Trophoblast cell (in vitro differentiated cells and primary cell): Measurements from ENCODE around the gene PTPN23.

Experiments
- DNase-seq, 2 donors: peaks; one replicate each; pipeline ENCODE4 v3.0.0-alpha.2; 2016
- H2AFZ ChIP-seq: 2 replicates; pipeline ENCODE4 v1.6.1; 2013; ENCODE audit warnings: low read length, moderate library complexity, mild to moderate bottlenecking; ENCODE audit not compliant: insufficient read depth, poor library complexity
- H2AK5ac ChIP-seq: 2 replicates; pipeline ENCODE4 v1.6.1; 2013; ENCODE audit warnings: mild to moderate bottlenecking, low read length
- H2BK120ac ChIP-seq: 2 replicates; pipeline ENCODE4 v1.6.1; 2013; ENCODE audit warnings: low read length, mild to moderate bottlenecking, moderate library complexity; ENCODE audit not compliant: insufficient read depth, poor library complexity
- H2BK12ac ChIP-seq: 2 replicates; pipeline ENCODE4 v1.6.1; 2013; ENCODE audit warnings: mild to moderate bottlenecking, low read length, moderate library complexity
- H2BK5ac ChIP-seq: 2 replicates; pipeline ENCODE4 v1.6.1; 2013; ENCODE audit warnings: low read length, low read depth, moderate library complexity, mild to moderate bottlenecking; ENCODE audit not compliant: poor library complexity
- H3K14ac ChIP-seq: 2 replicates; pipeline ENCODE4 v1.6.1; 2013; ENCODE audit warnings: mild to moderate bottlenecking, low read length
- H3K18ac ChIP-seq: 2 replicates; pipeline ENCODE4 v1.6.1; 2013; ENCODE audit warnings: mild to moderate bottlenecking, low read length
- H3K23ac ChIP-seq: 2 replicates; pipeline ENCODE4 v1.6.1; 2013; ENCODE audit warnings: low read length
- H3K27ac ChIP-seq: 2 replicates; pipeline ENCODE4 v1.5.1; 2013; ENCODE audit warnings: low read depth, mild to moderate bottlenecking, inconsistent platforms, low read length, moderate library complexity
- H3K27me3 ChIP-seq: 2 replicates; pipeline ENCODE4 v1.6.1; 2013; ENCODE audit warnings: inconsistent platforms, mild to moderate bottlenecking, low read length, moderate library complexity; ENCODE audit not compliant: insufficient read depth
- H3K36me3 ChIP-seq, 2 experiments: 1 replicate in 1 of 2; 2 replicates in 1 of 2; pipeline ENCODE4 v1.6.1; 2013; ENCODE audit warnings: low read length in 2 of 2, mild to moderate bottlenecking in 2 of 2, moderate library complexity in 1 of 2; ENCODE audit not compliant: insufficient read depth in 2 of 2, control insufficient read depth in 1 of 2
- H3K4ac ChIP-seq: 2 replicates; pipeline ENCODE4 v1.6.1; 2013; ENCODE audit warnings: low read depth, mild to moderate bottlenecking, low read length, moderate library complexity
- H3K4me1 ChIP-seq, 2 experiments: 1 replicate in 1 of 2; 2 replicates in 1 of 2; pipeline ENCODE4 v1.6.1; 2013; ENCODE audit warnings: low read length in 2 of 2, mild to moderate bottlenecking in 2 of 2, moderate library complexity in 1 of 2; ENCODE audit not compliant: insufficient read depth in 2 of 2, control insufficient read depth in 1 of 2
- H3K4me2 ChIP-seq: 2 replicates; pipeline ENCODE4 v1.6.1; 2013; ENCODE audit warnings: inconsistent platforms, mild to moderate bottlenecking, low read length, moderate library complexity
- H3K4me3 ChIP-seq: 2 replicates; pipeline ENCODE4 v1.5.1; 2013; ENCODE audit warnings: mild to moderate bottlenecking, low read depth, low read length, inconsistent platforms
- H3K79me1 ChIP-seq: one replicate; pipeline ENCODE4 v1.6.1; 2013; ENCODE audit warnings: low read length
- H3K79me2 ChIP-seq: 2 replicates; pipeline ENCODE4 v1.6.1; 2013; ENCODE audit warnings: low read length, mild to moderate bottlenecking; ENCODE audit not compliant: control insufficient read depth, insufficient read depth, poor library complexity
- H3K9ac ChIP-seq: 2 replicates; pipeline ENCODE4 v1.6.1; 2013; ENCODE audit warnings: mild to moderate bottlenecking, low read length
- H3K9me3 ChIP-seq: 2 replicates; pipeline ENCODE4 v1.6.1; 2013; ENCODE audit warnings: low read depth, mild to moderate bottlenecking, control low read depth, inconsistent platforms, low read length; ENCODE audit not compliant: insufficient read depth
- H4K12ac ChIP-seq: 2 replicates; pipeline ENCODE4 v1.6.1; 2013; ENCODE audit warnings: low read depth, mild to moderate bottlenecking, low read length, moderate library complexity
- H4K8ac ChIP-seq: 2 replicates; pipeline ENCODE4 v1.6.1; 2013; ENCODE audit warnings: low read depth, mild to moderate bottlenecking, low read length, moderate library complexity
- H4K91ac ChIP-seq: one replicate; pipeline ENCODE4 v1.6.1; 2013; ENCODE audit warnings: low read depth, mild to moderate bottlenecking, low read length, moderate library complexity
- WGBS: extraction: QIAGEN DNeasy Blood & Tissue Kit; methylation state at CpG from one replicate; pipeline ENCODE4 v1.1.7; 2013; ENCODE audit warnings: missing lambda C conversion rate; ENCODE audit not compliant: insufficient read length, insufficient coverage; ENCODE audit errors: extremely low coverage; 5-methylcytosine and 5-hydroxymethylcytosine counted together

The PTPN23 gene

DNA sequence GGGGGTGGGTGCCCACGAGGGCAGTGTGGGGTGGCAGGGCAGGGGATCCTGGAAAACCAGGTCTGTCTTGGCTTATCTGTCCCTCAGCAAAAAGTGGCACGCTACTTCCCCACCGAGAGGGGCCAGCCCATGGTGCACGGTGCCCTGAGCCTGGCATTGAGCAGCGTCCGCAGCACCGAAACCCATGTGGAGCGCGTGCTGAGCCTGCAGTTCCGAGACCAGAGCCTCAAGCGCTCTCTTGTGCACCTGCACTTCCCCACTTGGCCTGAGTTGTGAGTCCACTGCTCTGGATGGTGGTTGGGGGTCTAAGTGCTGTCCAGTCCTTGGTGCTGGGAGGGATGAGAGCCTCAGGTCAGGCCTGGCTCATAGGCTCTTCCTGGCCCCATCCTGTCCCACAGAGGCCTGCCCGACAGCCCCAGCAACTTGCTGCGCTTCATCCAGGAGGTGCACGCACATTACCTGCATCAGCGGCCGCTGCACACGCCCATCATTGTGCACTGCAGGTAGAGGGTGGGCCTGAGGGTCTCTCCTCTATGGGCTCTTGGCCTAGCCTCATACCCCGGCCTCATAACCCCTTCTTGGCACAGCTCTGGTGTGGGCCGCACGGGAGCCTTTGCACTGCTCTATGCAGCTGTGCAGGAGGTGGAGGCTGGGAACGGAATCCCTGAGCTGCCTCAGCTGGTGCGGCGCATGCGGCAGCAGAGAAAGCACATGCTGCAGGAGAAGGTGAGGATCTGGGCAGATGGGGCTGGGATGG, 31.1 kb downstream of the PTPN23 start:
- no peak overlapping the region for H3K4me3 ChIP-seq
- no peak overlapping the region for H4K91ac ChIP-seq
- WGBS = no CpG with 5 or more reads among the region's 24 CpGs
- no peak overlapping the region for H3K9ac ChIP-seq
- no peak overlapping the region for H3K23ac ChIP-seq
- H3K4me2 ChIP-seq = no peak overlapping the region
- H2AK5ac ChIP-seq = no peak overlapping the region
- peaks cover 2% of the 10 kb centered on the region for H3K9me3 ChIP-seq
- no peaks in the 10 kb centered on the region for H3K27me3 ChIP-seq
- no peak overlapping the region for H2BK5ac ChIP-seq
- no peak overlapping the region for H3K4ac ChIP-seq
- H4K8ac ChIP-seq = no peak overlapping the region
- no peaks in the 10 kb centered on the region for H3K79me1 ChIP-seq
- H3K14ac ChIP-seq = no peak overlapping the region
- DNase-seq = no peak
- H2BK120ac ChIP-seq = no peak overlapping the region
- no peak overlapping the region for H2AFZ ChIP-seq
- H3K4me1 ChIP-seq = no peaks in the 10 kb centered on the region
- H3K79me2 ChIP-seq = no peaks in the 10 kb centered on the region
- no peak overlapping the region for H2BK12ac ChIP-seq
- H3K18ac ChIP-seq = no peak overlapping the region
- H3K36me3 ChIP-seq = peaks cover 84 to 86% of the 10 kb centered on the region in 2 experiments
- no peak overlapping the region for H4K12ac ChIP-seq
- no peak overlapping the region for H3K27ac ChIP-seq

DNA sequence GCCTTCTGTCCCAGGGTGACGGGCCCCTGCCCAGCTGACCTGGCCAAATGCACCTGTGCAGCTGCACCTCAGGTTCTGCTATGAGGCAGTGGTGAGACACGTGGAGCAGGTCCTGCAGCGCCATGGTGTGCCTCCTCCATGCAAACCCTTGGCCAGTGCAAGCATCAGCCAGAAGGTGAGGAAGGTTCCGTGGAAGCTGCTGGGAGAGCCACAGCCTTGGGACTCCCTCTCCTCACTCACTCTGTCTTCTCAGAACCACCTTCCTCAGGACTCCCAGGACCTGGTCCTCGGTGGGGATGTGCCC, 31.6 kb downstream of the PTPN23 start:
- Histone ChIP-seq H3K9ac (no peak overlapping the region), H3K4me3 (no peak overlapping the region), H2BK120ac (no peak overlapping the region), H3K79me2 (no peaks in the 10 kb centered on the region), H2AFZ (no peak overlapping the region), H4K91ac (no peak overlapping the region), H3K23ac (no peak overlapping the region), H3K4ac (no peak overlapping the region), H3K14ac (no peak overlapping the region), H2BK5ac (no peak overlapping the region), H3K9me3 (peaks cover 7% of the 10 kb centered on the region), H2BK12ac (no peak overlapping the region), H4K8ac (no peak overlapping the region), H3K4me2 (no peak overlapping the region), H3K27me3 (no peaks in the 10 kb centered on the region), H3K36me3 (peaks cover 84 to 86% of the 10 kb centered on the region in 2 experiments), H3K27ac (no peak overlapping the region), H2AK5ac (no peak overlapping the region), H3K79me1 (no peaks in the 10 kb centered on the region), H4K12ac (no peak overlapping the region), H3K4me1 (no peaks in the 10 kb centered on the region), H3K18ac (no peak overlapping the region)
- no peak for DNase-seq
- WGBS = no CpG with 5 or more reads among the region's 5 CpGs

- H4K12ac ChIP-seq = peak overlapping the region; percentile 34
Observed at GRCh38 chr3:47412842-47413520, 32.2 kb downstream of the PTPN23 start.

DNA sequence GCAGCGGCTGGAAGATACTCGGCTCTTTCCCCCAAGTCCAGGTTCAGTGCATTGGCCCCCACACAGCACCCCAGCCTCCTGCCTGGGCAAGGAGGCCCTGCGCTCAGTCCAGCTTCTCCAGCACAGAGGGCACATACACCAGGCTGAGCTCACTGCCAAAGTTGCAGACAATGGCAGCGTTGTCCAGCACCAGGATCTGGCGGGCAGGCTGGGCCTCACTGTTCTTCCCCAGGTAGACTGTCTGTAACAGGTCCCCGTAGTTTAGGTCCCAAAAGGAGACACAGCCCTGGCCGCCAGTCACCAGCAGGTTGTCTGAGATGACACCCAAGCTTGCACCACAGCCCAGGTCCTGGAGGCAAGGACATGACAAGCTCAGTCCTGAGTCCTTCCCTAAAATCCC, 32.9 kb downstream of the PTPN23 start:
- H4K12ac ChIP-seq = no peak overlapping the region
- no peak overlapping the region for H3K4me2 ChIP-seq
- H2BK12ac ChIP-seq = no peak overlapping the region
- H3K4me1 ChIP-seq = no peaks in the 10 kb centered on the region
- H2AFZ ChIP-seq = no peak overlapping the region
- no peak overlapping the region for H2BK5ac ChIP-seq
- H2BK120ac ChIP-seq = no peak overlapping the region
- no peak overlapping the region for H2AK5ac ChIP-seq
- H3K79me1 ChIP-seq = no peaks in the 10 kb centered on the region
- H3K14ac ChIP-seq = no peak overlapping the region
- H4K91ac ChIP-seq = no peak overlapping the region
- peaks cover 5% of the 10 kb centered on the region for H3K9me3 ChIP-seq
- DNase-seq = no peak
- WGBS = no CpG with 5 or more reads among the region's 7 CpGs
- H3K4me3 ChIP-seq = no peak overlapping the region
- no peaks in the 10 kb centered on the region for H3K79me2 ChIP-seq
- no peak overlapping the region for H3K18ac ChIP-seq
- no peak overlapping the region for H4K8ac ChIP-seq
- H3K4ac ChIP-seq = no peak overlapping the region
- no peak overlapping the region for H3K9ac ChIP-seq
- peaks cover 79 to 80% of the 10 kb centered on the region in 2 experiments for H3K36me3 ChIP-seq
- no peaks in the 10 kb centered on the region for H3K27me3 ChIP-seq
- no peak overlapping the region for H3K23ac ChIP-seq
- no peak overlapping the region for H3K27ac ChIP-seq

More at GRCh38 chr3:47412842-47413520, 32.2 kb downstream of the PTPN23 start:
- H3K4me3 ChIP-seq = no peak overlapping the region
- no peak overlapping the region for H3K14ac ChIP-seq
- no peak overlapping the region for H3K9ac ChIP-seq
- peaks cover 81% of the 10 kb centered on the region in 2 experiments for H3K36me3 ChIP-seq
- no peaks in the 10 kb centered on the region for H3K27me3 ChIP-seq
- H3K18ac ChIP-seq = no peak overlapping the region
- no peaks in the 10 kb centered on the region for H3K4me1 ChIP-seq
- H2BK5ac ChIP-seq = no peak overlapping the region
- no peaks in the 10 kb centered on the region for H3K79me2 ChIP-seq
- peaks cover 7% of the 10 kb centered on the region for H3K9me3 ChIP-seq
- H3K4me2 ChIP-seq = no peak overlapping the region
- no peak overlapping the region for H3K23ac ChIP-seq
- no peak overlapping the region for H4K91ac ChIP-seq
- H3K4ac ChIP-seq = no peak overlapping the region
- H2AFZ ChIP-seq = no peak overlapping the region
- no peaks in the 10 kb centered on the region for H3K79me1 ChIP-seq
- no CpG with 5 or more reads among the region's 12 CpGs for WGBS
- H3K27ac ChIP-seq = no peak overlapping the region
- DNase-seq = no peak
- no peak overlapping the region for H4K8ac ChIP-seq
- H2AK5ac ChIP-seq = no peak overlapping the region
- no peak overlapping the region for H2BK12ac ChIP-seq
- H2BK120ac ChIP-seq = no peak overlapping the region
